ENCODE results near the gene PRPF38A.

Gene PRPF38A

DNA sequence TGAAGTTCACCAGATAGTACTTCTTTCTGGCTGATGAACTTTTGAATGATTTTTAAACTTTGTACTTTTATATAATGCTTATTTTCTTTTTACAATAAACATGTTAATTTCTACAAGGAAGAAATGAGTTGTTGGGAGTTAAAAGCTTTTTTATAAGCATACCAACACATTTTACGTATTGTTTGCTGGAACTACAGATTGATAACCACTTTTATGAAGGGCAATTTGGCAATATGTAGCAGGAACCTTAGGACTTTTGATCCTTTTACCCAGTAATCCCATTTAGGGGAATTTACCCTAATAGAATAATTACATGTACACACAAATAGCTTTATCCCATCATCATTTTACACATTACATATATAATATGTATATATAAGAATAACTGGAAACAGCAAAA lies 16.3 kb downstream of the PRPF38A start:
- Histone ChIP-seq H3K27ac (replicated peaks) (no peak overlapping the region), H3K27me3 (ENCODE audit: insufficient read depth, poor library complexity, severe bottlenecking) (no peaks in the 10 kb centered on the region), H3K4me3 (replicated peaks; ENCODE audit: insufficient read depth, low read length) (no peak overlapping the region)
- no peak for TF ChIP-seq POLR2AphosphoS5 (IDR thresholded peaks at IDR 0.05; ENCODE audit: low read depth)
- no peak for TF ChIP-seq GABPA (IDR thresholded peaks at IDR 0.05; ENCODE audit: low read depth)
- TF ChIP-seq, protein P1, sequence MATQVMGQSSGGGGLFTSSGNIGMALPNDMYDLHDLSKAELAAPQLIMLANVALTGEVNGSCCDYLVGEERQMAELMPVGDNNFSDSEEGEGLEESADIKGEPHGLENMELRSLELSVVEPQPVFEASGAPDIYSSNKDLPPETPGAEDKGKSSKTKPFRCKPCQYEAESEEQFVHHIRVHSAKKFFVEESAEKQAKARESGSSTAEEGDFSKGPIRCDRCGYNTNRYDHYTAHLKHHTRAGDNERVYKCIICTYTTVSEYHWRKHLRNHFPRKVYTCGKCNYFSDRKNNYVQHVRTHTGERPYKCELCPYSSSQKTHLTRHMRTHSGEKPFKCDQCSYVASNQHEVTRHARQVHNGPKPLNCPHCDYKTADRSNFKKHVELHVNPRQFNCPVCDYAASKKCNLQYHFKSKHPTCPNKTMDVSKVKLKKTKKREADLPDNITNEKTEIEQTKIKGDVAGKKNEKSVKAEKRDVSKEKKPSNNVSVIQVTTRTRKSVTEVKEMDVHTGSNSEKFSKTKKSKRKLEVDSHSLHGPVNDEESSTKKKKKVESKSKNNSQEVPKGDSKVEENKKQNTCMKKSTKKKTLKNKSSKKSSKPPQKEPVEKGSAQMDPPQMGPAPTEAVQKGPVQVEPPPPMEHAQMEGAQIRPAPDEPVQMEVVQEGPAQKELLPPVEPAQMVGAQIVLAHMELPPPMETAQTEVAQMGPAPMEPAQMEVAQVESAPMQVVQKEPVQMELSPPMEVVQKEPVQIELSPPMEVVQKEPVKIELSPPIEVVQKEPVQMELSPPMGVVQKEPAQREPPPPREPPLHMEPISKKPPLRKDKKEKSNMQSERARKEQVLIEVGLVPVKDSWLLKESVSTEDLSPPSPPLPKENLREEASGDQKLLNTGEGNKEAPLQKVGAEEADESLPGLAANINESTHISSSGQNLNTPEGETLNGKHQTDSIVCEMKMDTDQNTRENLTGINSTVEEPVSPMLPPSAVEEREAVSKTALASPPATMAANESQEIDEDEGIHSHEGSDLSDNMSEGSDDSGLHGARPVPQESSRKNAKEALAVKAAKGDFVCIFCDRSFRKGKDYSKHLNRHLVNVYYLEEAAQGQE (IDR thresholded peaks at IDR 0.05; ENCODE audit: insufficient replicate concordance, low read depth) = no peak
- TF ChIP-seq, protein P2, sequence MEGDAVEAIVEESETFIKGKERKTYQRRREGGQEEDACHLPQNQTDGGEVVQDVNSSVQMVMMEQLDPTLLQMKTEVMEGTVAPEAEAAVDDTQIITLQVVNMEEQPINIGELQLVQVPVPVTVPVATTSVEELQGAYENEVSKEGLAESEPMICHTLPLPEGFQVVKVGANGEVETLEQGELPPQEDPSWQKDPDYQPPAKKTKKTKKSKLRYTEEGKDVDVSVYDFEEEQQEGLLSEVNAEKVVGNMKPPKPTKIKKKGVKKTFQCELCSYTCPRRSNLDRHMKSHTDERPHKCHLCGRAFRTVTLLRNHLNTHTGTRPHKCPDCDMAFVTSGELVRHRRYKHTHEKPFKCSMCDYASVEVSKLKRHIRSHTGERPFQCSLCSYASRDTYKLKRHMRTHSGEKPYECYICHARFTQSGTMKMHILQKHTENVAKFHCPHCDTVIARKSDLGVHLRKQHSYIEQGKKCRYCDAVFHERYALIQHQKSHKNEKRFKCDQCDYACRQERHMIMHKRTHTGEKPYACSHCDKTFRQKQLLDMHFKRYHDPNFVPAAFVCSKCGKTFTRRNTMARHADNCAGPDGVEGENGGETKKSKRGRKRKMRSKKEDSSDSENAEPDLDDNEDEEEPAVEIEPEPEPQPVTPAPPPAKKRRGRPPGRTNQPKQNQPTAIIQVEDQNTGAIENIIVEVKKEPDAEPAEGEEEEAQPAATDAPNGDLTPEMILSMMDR (IDR thresholded peaks at IDR 0.05; ENCODE audit: insufficient read depth, low read length) = no peak
- no peak for TF ChIP-seq SPI1 (IDR thresholded peaks at IDR 0.05; ENCODE audit: borderline replicate concordance, low read depth)
- DNase-seq (ENCODE audit: low read depth in 1 of 2, low spot score in 1 of 2) = no peak

DNA sequence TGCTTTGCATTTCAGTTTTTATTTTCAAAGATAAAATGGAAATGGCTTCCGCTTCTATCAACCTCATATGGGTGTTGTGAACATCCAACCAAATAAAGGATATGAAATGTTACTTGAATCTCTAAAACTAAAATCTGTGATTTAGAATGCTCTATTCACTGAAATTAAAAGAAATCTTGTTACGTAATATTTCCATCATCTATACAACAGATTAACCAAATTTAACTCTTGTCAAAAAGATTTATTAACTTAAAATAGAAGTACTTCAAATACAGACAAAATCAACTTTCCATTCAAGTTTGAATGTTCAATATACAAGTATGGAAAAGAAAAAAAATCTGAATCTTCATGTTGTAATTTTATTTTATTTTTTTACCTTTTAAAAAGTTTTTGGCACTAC lies 18.7 kb downstream of the PRPF38A start:
- H3K4me3 ChIP-seq (replicated peaks; ENCODE audit: insufficient read depth, low read length) = no peak overlapping the region
- no peak for DNase-seq (ENCODE audit: low read depth in 1 of 2, low spot score in 1 of 2)
- no peaks in the 10 kb centered on the region for H3K27me3 ChIP-seq (ENCODE audit: insufficient read depth, poor library complexity, severe bottlenecking)
- no peak for TF ChIP-seq POLR2AphosphoS5 (IDR thresholded peaks at IDR 0.05; ENCODE audit: low read depth)
- no peak for TF ChIP-seq SPI1 (IDR thresholded peaks at IDR 0.05; ENCODE audit: borderline replicate concordance, low read depth)
- TF ChIP-seq, protein P1 (IDR thresholded peaks at IDR 0.05; ENCODE audit: insufficient replicate concordance, low read depth) = no peak
- TF ChIP-seq, protein P2 (IDR thresholded peaks at IDR 0.05; ENCODE audit: insufficient read depth, low read length) = no peak
- no peak for TF ChIP-seq GABPA (IDR thresholded peaks at IDR 0.05; ENCODE audit: low read depth)
- peak overlapping the region; percentile 62; the same call in 1 of the 2 replicates for H3K27ac ChIP-seq (replicated peaks)

DNA sequence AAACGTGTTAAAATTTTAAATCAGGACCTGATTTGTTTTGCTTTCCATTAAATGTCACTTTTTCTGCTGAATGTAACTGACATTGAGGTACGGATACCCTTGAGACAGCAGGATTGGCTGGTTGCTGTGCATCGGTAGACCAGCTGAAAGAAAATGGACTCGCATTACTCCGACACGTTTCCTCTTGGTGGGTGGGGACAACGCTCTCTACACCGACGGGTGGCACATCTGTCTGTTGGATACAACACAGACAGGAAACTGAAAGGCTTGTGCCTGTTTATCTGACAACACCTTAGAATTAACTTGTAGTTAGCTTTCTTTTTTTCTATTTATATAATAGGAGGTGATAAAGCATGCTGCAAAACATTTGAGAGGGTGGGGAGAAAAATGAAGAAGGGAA lies 19.4 kb downstream of the PRPF38A start:
- no peak overlapping the region for H3K4me3 ChIP-seq (replicated peaks; ENCODE audit: insufficient read depth, low read length)
- TF ChIP-seq SPI1 (IDR thresholded peaks at IDR 0.05; ENCODE audit: borderline replicate concordance, low read depth) (no peak), POLR2AphosphoS5 (IDR thresholded peaks at IDR 0.05; ENCODE audit: low read depth) (no peak), GABPA (IDR thresholded peaks at IDR 0.05; ENCODE audit: low read depth) (no peak)
- TF ChIP-seq, protein P1 (IDR thresholded peaks at IDR 0.05; ENCODE audit: insufficient replicate concordance, low read depth) = no peak
- TF ChIP-seq, protein P2 (IDR thresholded peaks at IDR 0.05; ENCODE audit: insufficient read depth, low read length) = no peak
- no peaks in the 10 kb centered on the region for H3K27me3 ChIP-seq (ENCODE audit: insufficient read depth, poor library complexity, severe bottlenecking)
- peak overlapping the region; percentile 62 for H3K27ac ChIP-seq (replicated peaks)
- peak in 1 of 2 experiments; percentile 39 for DNase-seq (ENCODE audit: low read depth in 1 of 2, low spot score in 1 of 2)
